Testis (tissue), 2 donors: ENCODE data around the gene EGFR.

Source experiments
- CTCF ChIP-seq, 3 experiments: fragments of 450-650 bp in 2 of 3; fragments of 200-600 bp in 1 of 3; sonication (generic) in 1 of 3; IDR thresholded peaks; one replicate each; pipeline ENCODE4 v1.5.1; 2016 to 2019; ENCODE audit warnings: antibody characterized with exemption in 3 of 3, mild to moderate bottlenecking in 2 of 3, moderate library complexity in 1 of 3
- POLR2A ChIP-seq: fragments of 450-650 bp; IDR thresholded peaks from one replicate; pipeline ENCODE4 v1.6.1; 2017; ENCODE audit warnings: antibody characterized with exemption, mild to moderate bottlenecking, moderate library complexity

- no peak for TF ChIP-seq CTCF (IDR thresholded peaks at IDR 0.05)
- no peak for TF ChIP-seq POLR2A
Measured at GRCh38 chr7:54986716-54987115, 32.1 kb upstream of the EGFR start.
